ENCODE results near the gene ENPP1.
"Not testable (repeated sequence)": the region's sequence is repeated elsewhere in the genome, so short reads cannot be mapped to it uniquely, and the experiment has no call there.

Gene ENPP1

GRCh38 chr6:131894493-131895424 lies 86.9 kb downstream of the ENPP1 start:
- H3K4me3 ChIP-seq (ENCODE audit: low read depth, low read length) = no peak overlapping the region
- DNase-seq (ENCODE audit: low read depth) = no peak
- TF ChIP-seq, protein P1, sequence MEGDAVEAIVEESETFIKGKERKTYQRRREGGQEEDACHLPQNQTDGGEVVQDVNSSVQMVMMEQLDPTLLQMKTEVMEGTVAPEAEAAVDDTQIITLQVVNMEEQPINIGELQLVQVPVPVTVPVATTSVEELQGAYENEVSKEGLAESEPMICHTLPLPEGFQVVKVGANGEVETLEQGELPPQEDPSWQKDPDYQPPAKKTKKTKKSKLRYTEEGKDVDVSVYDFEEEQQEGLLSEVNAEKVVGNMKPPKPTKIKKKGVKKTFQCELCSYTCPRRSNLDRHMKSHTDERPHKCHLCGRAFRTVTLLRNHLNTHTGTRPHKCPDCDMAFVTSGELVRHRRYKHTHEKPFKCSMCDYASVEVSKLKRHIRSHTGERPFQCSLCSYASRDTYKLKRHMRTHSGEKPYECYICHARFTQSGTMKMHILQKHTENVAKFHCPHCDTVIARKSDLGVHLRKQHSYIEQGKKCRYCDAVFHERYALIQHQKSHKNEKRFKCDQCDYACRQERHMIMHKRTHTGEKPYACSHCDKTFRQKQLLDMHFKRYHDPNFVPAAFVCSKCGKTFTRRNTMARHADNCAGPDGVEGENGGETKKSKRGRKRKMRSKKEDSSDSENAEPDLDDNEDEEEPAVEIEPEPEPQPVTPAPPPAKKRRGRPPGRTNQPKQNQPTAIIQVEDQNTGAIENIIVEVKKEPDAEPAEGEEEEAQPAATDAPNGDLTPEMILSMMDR (IDR thresholded peaks at IDR 0.05; ENCODE audit: low read depth, low read length, missing control alignments) = no peak

GRCh38 chr6:131897050-131897435 lies 89.2 kb downstream of the ENPP1 start:
- TF ChIP-seq, protein P1 (IDR thresholded peaks at IDR 0.05; ENCODE audit: low read depth, low read length, missing control alignments) = no peak
- H3K4me3 ChIP-seq (ENCODE audit: low read depth, low read length) = no peak overlapping the region
- DNase-seq (ENCODE audit: low read depth) = no peak

- TF ChIP-seq, protein P1 (IDR thresholded peaks at IDR 0.05; ENCODE audit: low read depth, low read length, missing control alignments) = no peak
- DNase-seq (ENCODE audit: low read depth) = no peak
- no peak overlapping the region for H3K4me3 ChIP-seq (ENCODE audit: low read depth, low read length)
Observed at GRCh38 chr6:131897621-131898020, 89.8 kb downstream of the ENPP1 start.

DNA sequence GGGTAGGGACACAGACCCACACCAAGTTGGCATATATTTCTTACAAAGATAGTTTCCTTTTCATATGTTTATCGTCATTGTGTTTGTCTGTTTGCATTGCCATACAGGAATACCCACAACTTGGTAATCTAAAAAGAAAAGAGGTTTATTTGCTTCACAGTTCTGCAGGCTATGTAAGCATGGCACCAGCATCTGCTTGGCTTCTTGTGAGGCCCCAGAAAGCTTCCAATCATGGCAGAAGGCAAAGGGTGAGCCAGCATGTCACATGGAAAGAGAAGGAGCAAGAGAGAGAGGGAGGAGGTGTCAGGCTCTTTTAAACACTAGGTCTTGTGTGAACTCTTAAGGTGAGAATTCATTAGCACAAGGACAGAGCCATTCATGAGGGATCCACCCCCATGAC lies 90.9 kb downstream of the ENPP1 start:
- H3K4me3 ChIP-seq (ENCODE audit: low read depth, low read length) = no peak overlapping the region
- TF ChIP-seq, protein P1 (IDR thresholded peaks at IDR 0.05; ENCODE audit: low read depth, low read length, missing control alignments) = no peak
- DNase-seq (ENCODE audit: low read depth) = no peak

- no peak for DNase-seq (ENCODE audit: low read depth)
- H3K4me3 ChIP-seq (ENCODE audit: low read depth, low read length) = no peak overlapping the region
Observed at GRCh38 chr6:131900231-131900630, 92.4 kb downstream of the ENPP1 start.

GRCh38 chr6:131901326-131901873 lies 93.6 kb downstream of the ENPP1 start:
- not testable (repeated sequence) for DNase-seq (ENCODE audit: low read depth); H3K4me3 ChIP-seq (ENCODE audit: low read depth, low read length)

More at GRCh38 chr6:131900231-131900630, 92.4 kb downstream of the ENPP1 start:
- TF ChIP-seq, protein P1 (IDR thresholded peaks at IDR 0.05; ENCODE audit: low read depth, low read length, missing control alignments) = no peak

DNA sequence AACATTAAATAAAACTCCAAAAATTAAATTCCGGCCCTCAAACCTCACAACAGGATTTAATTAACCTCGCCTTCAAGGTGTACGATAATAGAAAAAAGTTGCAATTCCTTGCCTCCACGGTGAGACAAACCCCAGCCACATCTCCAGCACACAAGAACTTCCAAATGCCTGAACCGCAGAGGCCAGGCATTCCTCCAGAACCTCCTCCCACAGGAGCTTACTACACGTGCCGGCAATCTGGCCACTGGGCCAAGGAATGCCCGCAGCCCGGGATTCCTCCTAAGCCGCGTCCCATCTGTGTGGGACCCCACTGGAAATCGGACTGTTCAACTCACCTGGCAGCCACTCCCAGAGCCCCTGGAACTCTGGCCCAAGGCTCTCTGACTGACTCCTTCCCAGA lies 95.9 kb downstream of the ENPP1 start:
- DNase-seq (ENCODE audit: low read depth); H3K4me3 ChIP-seq (ENCODE audit: low read depth, low read length): not testable (repeated sequence)

- H3K4me3 ChIP-seq (ENCODE audit: low read depth, low read length); DNase-seq (ENCODE audit: low read depth): not testable (repeated sequence)
Observed at GRCh38 chr6:131908787-131909186, 101.0 kb downstream of the ENPP1 start.
